HUES64 (cell line): ENCODE data around the gene ZBTB44.

ENCODE experiments used
- H3K27ac ChIP-seq: 2 replicates; pipeline ENCODE4 v1.7.0; 2013; ENCODE audit warnings: low read depth, low read length, inconsistent platforms
- H3K27me3 ChIP-seq: 2 replicates; pipeline ENCODE4 v1.6.1; 2013; ENCODE audit warnings: mild to moderate bottlenecking, low read length; ENCODE audit not compliant: insufficient read depth
- H3K36me3 ChIP-seq: 2 replicates; pipeline ENCODE4 v1.6.1; 2013; ENCODE audit warnings: mild to moderate bottlenecking, low read length; ENCODE audit not compliant: insufficient read depth
- H3K4me1 ChIP-seq: 2 replicates; pipeline ENCODE4 v1.6.1; 2013; ENCODE audit warnings: mild to moderate bottlenecking, low read length, moderate library complexity; ENCODE audit not compliant: insufficient read depth
- H3K4me3 ChIP-seq: 2 replicates; pipeline ENCODE4 v1.5.1; 2013; ENCODE audit warnings: mild to moderate bottlenecking, low read length, moderate library complexity
- H3K9ac ChIP-seq: 2 replicates; pipeline ENCODE4 v1.6.1; 2013; ENCODE audit warnings: mild to moderate bottlenecking, low read depth, low read length
- H3K9me3 ChIP-seq: 2 replicates; pipeline ENCODE4 v1.6.1; 2013; ENCODE audit warnings: low read depth, low read length; ENCODE audit not compliant: insufficient read depth
- WGBS: fragments of 150-250, 120-280 bp; methylation state at CpG from one replicate; pipeline ENCODE4 v1.1.7; 2013; ENCODE audit warnings: missing lambda C conversion rate; 5-methylcytosine and 5-hydroxymethylcytosine counted together

ZBTB44 gene

DNA sequence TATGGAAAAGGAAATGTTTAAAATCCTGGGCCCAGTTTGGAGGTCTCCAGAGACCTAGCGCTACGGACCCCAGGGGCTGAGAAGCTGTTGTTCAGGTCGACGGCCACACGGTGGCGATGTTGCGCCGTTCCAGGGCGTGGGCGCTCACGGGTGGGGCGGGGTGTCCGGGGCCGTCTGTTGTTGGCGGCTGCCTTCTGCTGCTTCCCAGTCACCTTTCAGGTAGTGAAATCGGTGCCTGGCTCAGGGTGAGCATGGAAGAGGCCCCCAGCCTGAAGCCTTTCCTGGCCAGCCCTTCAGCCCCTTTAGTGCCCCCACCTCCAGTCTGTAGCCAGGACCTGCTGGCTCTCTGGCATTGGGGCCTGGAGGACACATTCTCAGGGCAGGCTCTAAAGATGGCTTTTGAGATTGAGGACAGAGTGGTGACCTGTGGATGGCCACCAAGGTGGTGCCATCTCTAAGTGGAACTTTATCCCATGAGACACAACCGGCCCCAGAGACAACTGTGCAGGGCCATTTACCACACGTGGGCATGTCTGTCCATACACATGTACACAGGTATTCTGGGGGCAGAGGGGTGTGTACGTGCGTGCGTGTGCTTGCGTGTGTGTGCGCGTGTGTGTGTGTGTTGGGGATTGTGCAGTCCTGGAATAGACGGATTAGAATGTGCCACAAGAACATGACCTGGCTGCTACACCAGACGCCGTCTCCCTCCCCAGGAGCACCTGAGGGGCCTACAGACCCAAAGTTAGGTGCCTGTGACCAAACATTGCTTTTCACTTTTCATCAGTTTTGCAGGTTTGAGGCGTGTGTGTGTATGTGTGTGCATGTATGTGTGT, 101.4 kb downstream of the ZBTB44 start:
- no peak overlapping the region for H3K4me3 ChIP-seq

GRCh38 chr11:130212431-130212961, 102.2 kb downstream of the ZBTB44 start:
- Histone ChIP-seq H3K27ac (no peak overlapping the region), H3K4me3 (no peak overlapping the region), H3K4me1 (peaks cover 6% of the 10 kb centered on the region), H3K9me3 (no peaks in the 10 kb centered on the region), H3K9ac (no peak overlapping the region), H3K27me3 (peaks cover 3% of the 10 kb centered on the region; the same call in 1 of the 2 replicates), H3K36me3 (no peaks in the 10 kb centered on the region)
- WGBS, result 86% methylated on average over 11 of the region's 11 CpGs

More for the DNA sequence above, 101.4 kb downstream of the ZBTB44 start:
- peaks cover 8% of the 10 kb centered on the region for H3K4me1 ChIP-seq
- WGBS, result 41% methylated on average over 28 of the region's 28 CpGs
- no peaks in the 10 kb centered on the region for H3K9me3 ChIP-seq
- no peak overlapping the region for H3K9ac ChIP-seq
- H3K27me3 ChIP-seq, result peaks cover 3% of the 10 kb centered on the region; the same call in 1 of the 2 replicates
- H3K27ac ChIP-seq, result no peak overlapping the region
- H3K36me3 ChIP-seq, result no peaks in the 10 kb centered on the region

DNA sequence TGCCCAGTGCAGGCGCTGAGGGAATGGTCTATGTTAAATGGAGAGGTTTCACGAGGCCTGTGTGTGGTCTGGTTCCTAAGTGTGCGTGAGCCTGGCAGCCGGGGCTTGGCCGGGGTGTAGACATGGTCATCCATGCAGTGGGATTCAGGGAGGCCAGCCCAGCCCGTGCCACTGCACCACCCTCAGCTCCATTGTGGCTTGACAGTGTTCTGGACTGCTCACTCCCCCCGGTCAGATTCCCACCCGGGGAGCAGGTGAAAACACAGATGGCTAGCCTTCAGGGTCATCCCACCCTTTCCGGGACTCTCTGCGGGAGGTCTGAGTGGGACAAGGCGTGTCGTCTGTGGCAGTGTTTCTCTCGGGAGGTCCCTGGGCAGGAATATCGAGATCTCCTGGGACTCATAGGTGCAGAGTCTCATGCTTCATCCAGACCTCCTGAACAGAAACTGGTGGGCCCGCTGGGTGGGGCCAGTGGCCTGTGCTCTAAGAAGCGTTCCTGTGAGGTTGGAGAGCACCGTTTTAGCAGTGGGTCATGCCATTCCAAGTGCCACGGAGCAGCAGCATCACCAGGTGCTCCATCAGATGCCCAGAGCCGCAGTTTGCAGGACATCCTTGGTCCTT, 102.8 kb downstream of the ZBTB44 start:
- Histone ChIP-seq H3K4me1 (no peaks in the 10 kb centered on the region), H3K36me3 (no peaks in the 10 kb centered on the region), H3K27me3 (peaks cover 3% of the 10 kb centered on the region; the same call in 1 of the 2 replicates), H3K27ac (no peak overlapping the region), H3K4me3 (no peak overlapping the region), H3K9ac (no peak overlapping the region), H3K9me3 (no peaks in the 10 kb centered on the region)
- WGBS, result 94% methylated on average over 19 of the region's 19 CpGs

DNA sequence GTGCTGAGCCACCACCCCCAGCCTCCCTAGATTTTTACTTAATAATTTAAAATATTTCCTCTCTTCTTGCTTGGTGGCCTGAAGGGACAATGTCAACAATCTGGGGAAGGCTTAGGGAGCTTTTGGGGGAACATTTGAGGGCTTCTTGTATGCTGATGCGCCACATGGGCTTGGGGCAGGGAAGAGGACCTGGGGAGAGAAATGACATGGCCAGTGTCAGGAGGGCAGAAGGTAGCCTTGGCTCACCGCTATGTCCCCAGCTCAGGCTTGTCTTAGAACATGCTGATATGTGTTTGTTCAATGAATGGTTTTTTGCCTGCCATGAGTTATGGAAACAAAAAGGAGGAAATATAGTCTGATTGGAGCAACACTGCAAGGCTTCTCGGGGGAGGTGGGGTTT, 103.6 kb downstream of the ZBTB44 start:
- H3K27me3 ChIP-seq, result peaks cover 3% of the 10 kb centered on the region; the same call in 1 of the 2 replicates
- H3K36me3 ChIP-seq, result no peaks in the 10 kb centered on the region
- no peak overlapping the region for H3K4me3 ChIP-seq
- H3K9me3 ChIP-seq, result no peaks in the 10 kb centered on the region
- H3K27ac ChIP-seq, result no peak overlapping the region
- H3K9ac ChIP-seq, result no peak overlapping the region
- WGBS, result 92% methylated on average over 3 of the region's 3 CpGs
- no peaks in the 10 kb centered on the region for H3K4me1 ChIP-seq

DNA sequence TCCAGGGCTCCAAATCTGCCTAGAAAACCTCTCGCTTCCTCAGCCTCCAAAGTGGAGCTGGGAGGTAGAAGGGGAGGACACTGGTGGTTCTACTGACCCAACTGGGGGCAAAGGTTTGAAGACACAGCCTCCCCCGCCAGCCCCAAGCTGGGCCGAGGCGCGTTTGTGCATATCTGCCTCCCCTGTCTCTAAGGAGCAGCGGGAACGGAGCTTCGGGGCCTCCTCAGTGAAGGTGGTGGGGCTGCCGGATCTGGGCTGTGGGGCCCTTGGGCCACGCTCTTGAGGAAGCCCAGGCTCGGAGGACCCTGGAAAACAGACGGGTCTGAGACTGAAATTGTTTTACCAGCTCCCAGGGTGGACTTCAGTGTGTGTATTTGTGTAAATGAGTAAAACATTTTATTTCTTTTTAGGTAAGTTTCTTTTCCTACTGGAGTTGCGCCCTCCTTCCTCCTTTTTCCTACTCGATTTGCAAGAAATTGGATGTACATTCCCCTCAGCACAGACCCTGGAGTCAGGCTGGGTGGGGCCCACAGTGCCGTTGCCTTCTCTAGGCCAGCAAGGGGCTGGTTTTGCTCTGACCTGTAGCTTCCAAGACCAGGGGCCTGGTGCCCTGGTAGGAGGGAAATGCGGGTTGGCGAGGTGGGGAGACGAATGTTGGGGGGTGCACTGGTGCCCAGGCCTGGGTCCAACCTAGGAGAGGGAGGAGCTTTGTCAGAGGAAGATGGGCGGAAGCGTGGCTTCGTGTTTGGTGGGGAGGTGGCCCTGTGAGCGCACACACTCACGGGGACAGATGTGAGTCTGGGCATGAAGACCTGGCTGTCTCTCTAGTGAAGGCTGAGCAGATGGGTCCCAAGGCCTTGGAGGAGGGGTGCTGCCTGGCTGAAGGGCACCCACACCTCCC, 104.5 kb downstream of the ZBTB44 start:
- H3K9me3 ChIP-seq, result no peaks in the 10 kb centered on the region
- peaks cover 3% of the 10 kb centered on the region; the same call in 1 of the 2 replicates for H3K27me3 ChIP-seq
- 94% methylated on average over 23 of the region's 23 CpGs for WGBS
- H3K36me3 ChIP-seq, result no peaks in the 10 kb centered on the region
- H3K4me1 ChIP-seq, result no peaks in the 10 kb centered on the region
- H3K27ac ChIP-seq, result no peak overlapping the region
- no peak overlapping the region for H3K9ac ChIP-seq
- H3K4me3 ChIP-seq, result no peak overlapping the region

- H3K9ac ChIP-seq, result no peak overlapping the region
- no peaks in the 10 kb centered on the region for H3K36me3 ChIP-seq
- H3K4me1 ChIP-seq, result no peaks in the 10 kb centered on the region
- H3K27me3 ChIP-seq, result peaks cover 3% of the 10 kb centered on the region; the same call in 1 of the 2 replicates
- WGBS, result 93% methylated on average over 53 of the region's 53 CpGs
- H3K4me3 ChIP-seq, result no peak overlapping the region
- no peaks in the 10 kb centered on the region for H3K9me3 ChIP-seq
- no peak overlapping the region for H3K27ac ChIP-seq
Observed at GRCh38 chr11:130209128-130209932, 105.4 kb downstream of the ZBTB44 start.

DNA sequence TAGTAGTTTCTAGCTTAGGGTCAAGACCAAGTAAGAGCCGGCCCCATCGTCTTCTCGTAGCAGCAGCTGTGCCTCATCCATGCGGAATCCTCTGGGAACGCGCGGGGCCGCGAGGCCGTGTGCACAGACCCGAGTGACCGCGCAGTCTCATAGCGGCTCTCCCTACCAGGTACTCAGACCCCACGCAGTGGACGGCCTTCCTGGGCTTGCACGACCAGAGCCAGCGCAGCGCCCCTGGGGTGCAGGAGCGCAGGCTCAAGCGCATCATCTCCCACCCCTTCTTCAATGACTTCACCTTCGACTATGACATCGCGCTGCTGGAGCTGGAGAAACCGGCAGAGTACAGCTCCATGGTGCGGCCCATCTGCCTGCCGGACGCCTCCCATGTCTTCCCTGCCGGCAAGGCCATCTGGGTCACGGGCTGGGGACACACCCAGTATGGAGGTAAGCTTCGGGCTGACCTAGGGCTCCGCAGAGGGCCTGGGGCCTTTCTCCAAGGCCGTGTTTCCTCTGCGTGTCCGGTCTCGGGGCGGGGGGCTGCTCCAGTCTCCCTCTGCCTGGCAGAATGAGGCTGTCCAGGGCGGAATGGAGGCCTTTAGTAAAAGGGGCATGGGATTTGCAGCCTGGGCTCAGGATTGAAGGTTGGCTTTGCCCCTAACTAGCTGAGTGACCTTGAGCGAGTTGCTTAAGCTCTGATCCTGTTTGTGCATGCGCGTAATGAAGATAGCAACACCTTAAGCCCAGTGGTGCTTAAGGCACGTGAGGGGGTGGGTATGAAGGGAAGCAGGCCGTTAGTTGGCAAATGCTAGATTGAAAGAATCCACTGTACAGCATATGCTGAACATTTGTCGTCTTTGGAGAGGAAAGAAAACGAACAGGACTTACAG, 106.2 kb downstream of the ZBTB44 start:
- Histone ChIP-seq H3K4me3 (no peak overlapping the region), H3K9me3 (no peaks in the 10 kb centered on the region), H3K27me3 (peaks cover 3% of the 10 kb centered on the region; the same call in 1 of the 2 replicates), H3K27ac (no peak overlapping the region), H3K9ac (no peak overlapping the region), H3K4me1 (no peaks in the 10 kb centered on the region), H3K36me3 (no peaks in the 10 kb centered on the region)
- 95% methylated on average over 45 of the region's 45 CpGs for WGBS

DNA sequence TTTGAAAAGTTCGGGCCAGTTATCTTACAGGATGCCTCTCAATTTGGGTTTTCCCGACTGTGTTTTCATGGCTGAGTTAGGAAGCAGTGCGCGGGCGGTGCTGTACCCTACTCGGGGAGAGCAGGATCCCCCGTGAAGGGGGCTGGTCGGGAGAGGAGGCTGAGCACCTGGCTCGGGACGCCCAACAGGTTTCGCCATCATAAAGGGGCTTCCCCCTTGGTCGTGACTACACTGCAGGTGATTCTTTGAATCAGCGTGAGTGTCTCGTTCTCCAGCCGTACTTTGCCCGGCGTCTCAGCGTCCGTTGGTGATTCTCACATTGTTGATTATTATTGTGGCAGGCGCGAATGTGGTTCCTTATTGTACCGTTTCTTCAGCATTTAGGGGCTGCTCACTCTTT, 108.6 kb downstream of the ZBTB44 start:
- Histone ChIP-seq H3K4me1 (no peaks in the 10 kb centered on the region), H3K36me3 (peaks cover 2% of the 10 kb centered on the region; the same call in 1 of the 2 replicates), H3K9me3 (no peaks in the 10 kb centered on the region), H3K9ac (no peak overlapping the region), H3K4me3 (no peak overlapping the region), H3K27ac (no peak overlapping the region), H3K27me3 (no peaks in the 10 kb centered on the region)
- WGBS, result 92% methylated on average over 22 of the region's 22 CpGs

DNA sequence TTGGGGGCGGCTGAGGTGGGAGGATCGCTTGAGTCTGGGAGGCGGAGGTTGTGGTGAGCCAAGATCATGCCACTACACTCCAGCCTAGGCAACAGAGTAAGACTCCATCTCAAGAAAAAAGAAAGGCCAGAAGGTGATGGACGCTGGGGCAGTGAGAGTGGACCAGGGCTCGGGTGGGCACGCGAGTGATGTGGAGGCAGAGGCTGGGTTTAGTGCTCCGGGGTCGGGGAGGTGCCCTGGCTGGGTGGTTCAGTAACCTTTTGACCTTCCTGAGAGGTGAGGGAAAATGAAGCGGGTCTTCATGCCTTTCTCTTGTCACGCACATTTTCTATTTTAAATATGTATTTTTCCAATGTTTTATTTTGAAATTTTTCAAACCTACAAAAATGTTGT, 110.0 kb downstream of the ZBTB44 start:
- H3K4me1 ChIP-seq, result no peaks in the 10 kb centered on the region
- 93% methylated on average over 9 of the region's 11 CpGs for WGBS
- H3K36me3 ChIP-seq, result peaks cover 2% of the 10 kb centered on the region; the same call in 1 of the 2 replicates
- H3K9ac ChIP-seq, result no peak overlapping the region
- no peak overlapping the region for H3K27ac ChIP-seq
- no peaks in the 10 kb centered on the region for H3K27me3 ChIP-seq
- H3K4me3 ChIP-seq, result no peak overlapping the region
- H3K9me3 ChIP-seq, result no peaks in the 10 kb centered on the region
